Hematopoietic multipotent progenitor cell treated with erythropoietin and hydrocortisone succinate and interleukin-3 and kit ligand, for 17 days (in vitro differentiated cells): Measurements from ENCODE around the gene HOXA5.

ENCODE experiments used
- DNase-seq: peaks from one replicate; pipeline ENCODE4 v3.0.0-alpha.2; 2015; ENCODE audit warnings: low spot score

Gene HOXA5

DNA sequence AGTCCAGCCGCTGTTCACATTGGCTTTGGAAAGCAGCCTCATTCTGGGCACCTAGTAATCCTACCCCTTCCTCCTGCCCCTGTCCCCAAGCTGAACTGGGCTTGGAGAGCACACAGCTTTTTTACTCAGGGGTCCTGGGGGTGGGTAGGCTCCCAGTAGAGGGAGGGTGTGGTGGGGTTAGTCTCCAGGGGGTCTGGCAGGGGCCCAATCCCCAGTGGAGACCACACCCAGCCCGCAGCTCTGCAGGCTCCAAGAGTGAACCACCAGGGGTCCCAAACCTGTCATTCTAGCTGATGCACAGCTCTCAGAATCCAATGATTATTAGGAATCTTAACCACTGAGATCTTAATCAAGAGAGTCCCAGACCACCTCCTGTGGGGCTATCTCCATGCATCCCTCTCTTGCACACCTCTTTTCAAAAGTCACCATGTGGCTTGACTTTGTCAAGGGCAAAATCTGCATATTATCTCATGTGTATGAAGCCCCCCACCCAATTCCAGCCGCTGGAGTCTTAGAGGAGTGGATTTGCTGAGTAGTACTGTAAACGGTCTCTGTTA, 38.9 kb upstream of the HOXA5 start:
- no peak for DNase-seq

DNA sequence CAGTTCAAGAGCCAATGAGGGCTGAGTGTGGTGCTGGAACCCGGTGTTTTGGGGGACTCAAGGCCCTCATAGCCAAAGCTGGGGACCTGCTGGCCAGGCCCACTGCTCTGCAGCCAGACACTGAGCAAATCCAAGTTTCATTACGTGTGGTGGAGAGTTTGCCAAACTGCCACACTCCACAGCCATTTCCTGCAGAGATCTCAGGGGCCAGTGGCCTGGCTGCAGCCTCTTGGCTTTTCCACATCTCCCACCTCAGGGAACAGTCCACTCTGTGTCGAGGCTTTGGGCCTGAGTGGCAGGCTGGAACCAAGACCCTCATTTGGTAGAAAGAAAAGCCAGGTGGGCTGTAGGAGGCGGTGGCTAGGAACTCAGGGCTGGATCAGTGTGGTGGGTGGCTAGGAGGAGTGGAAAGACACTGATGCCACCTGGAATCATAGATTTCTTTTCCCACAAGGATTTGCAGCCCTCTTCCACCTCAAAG, 38.4 kb upstream of the HOXA5 start:
- no peak for DNase-seq

- DNase-seq: no peak
These were observed 37.2 kb upstream of the HOXA5 start for GRCh38 chr7:27180431-27181420.

GRCh38 chr7:27179503-27180430, 36.3 kb upstream of the HOXA5 start:
- peak; percentile 28 for DNase-seq

- no peak for DNase-seq
These were observed 35.5 kb upstream of the HOXA5 start for GRCh38 chr7:27179030-27179429.

GRCh38 chr7:27178366-27178765, 34.9 kb upstream of the HOXA5 start:
- DNase-seq: no peak

DNA sequence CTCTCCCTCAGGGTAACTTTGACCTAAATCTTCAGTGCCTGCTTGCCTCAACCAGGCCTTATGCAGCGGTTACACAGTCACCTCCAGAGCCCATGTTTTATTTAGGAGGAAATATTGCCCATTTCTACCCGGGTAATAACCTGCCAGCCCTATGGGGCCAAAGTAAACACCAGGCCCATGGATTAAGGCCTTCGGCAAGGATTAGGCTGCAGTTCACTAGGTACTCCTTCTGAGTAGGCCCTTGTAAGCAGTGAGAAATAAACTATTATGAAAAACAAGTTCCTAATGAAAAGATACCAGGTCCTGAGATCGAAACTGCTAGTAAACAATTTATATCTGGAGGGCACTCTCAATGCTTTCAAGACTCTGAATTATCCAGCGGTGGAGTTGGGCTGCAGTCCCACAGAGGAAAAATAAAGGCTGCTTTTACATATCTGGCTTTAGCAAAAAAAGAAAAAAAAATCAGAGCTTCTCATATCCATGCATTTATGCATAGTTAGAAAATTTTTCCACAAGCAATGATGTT, 34.4 kb upstream of the HOXA5 start:
- DNase-seq: no peak

GRCh38 chr7:27176962-27177794, 33.7 kb upstream of the HOXA5 start:
- DNase-seq: no peak

GRCh38 chr7:27176524-27176845, 33.0 kb upstream of the HOXA5 start:
- no peak for DNase-seq

DNA sequence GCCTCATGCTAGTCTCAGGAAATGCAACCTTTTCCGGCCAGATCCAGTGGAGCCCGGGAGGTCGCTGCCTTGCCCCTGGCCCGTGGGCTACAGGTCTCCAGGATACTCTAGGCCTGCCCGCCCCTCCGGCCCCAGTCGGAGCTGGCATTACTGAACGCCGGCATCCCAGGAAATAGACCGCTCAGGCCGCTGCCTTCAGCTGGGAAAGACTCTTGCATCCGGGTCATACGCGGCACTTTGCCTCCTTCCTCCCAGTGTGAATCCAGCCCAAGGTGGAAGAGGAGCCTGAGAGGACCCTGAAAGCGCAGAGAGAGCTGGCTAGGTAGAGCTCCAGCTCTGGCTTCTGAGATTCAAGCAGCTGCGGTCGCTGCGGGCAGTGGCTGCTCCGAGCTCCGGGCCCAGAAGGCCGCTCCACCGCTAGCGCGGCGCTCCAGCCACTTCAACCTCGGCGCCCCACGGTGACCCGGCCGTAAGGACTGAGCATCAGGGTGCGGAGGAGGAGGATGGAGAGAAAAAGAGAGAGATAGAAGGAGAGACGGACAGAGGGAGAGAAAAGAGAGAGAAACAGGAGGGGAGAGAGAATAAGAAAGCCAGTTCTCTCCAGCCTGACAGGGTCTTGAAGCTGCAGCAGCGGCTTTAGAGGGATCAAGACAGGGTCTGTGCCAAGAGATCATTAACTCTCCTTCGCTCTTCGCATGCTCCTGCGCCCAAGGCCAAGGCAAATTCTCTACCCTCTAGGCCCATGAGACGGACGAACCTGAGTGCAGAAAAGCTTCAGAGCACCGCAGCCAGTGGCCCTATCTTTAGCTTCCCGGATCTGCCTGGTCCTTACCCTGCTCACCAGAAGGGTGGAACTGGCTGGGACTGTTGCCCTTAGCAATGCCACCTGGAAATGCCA, 32.4 kb upstream of the HOXA5 start:
- no peak for DNase-seq

DNA sequence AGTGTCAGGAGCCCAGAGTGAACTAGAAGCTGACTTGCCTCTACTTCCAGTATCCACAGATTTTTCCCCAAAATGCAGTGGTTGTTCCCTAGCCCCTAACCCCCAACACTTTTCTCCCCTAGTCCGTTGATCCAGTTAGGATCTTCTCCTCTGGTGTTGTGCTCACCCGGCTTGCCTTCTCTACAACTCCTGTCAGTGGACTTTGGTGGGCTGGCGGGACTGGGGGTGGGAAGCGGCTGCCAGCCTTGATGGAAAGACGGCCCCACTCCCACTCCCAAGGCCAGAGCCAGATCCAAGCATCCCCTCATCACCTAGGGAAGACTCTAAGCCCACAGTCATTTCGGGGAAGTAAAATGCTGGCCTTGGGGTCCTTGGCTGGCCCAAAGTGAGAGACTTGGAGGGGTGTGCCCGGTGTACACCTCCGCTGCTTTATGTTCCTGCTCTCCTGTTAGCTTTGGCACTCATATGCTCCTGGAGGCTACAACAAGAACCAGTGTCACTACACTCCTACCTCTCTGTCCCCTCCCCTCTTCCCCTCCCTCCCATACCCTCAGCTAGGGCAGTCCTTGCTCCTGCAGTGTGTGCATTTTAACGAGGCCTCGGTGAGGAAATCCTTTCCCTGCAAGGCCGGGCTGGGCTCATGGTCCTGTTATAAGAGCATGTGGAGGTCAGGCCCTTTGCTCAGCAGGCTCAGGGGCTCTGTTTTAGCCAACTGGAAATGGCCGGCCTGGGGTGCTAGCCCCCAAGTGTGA, 31.6 kb upstream of the HOXA5 start:
- no peak for DNase-seq

DNA sequence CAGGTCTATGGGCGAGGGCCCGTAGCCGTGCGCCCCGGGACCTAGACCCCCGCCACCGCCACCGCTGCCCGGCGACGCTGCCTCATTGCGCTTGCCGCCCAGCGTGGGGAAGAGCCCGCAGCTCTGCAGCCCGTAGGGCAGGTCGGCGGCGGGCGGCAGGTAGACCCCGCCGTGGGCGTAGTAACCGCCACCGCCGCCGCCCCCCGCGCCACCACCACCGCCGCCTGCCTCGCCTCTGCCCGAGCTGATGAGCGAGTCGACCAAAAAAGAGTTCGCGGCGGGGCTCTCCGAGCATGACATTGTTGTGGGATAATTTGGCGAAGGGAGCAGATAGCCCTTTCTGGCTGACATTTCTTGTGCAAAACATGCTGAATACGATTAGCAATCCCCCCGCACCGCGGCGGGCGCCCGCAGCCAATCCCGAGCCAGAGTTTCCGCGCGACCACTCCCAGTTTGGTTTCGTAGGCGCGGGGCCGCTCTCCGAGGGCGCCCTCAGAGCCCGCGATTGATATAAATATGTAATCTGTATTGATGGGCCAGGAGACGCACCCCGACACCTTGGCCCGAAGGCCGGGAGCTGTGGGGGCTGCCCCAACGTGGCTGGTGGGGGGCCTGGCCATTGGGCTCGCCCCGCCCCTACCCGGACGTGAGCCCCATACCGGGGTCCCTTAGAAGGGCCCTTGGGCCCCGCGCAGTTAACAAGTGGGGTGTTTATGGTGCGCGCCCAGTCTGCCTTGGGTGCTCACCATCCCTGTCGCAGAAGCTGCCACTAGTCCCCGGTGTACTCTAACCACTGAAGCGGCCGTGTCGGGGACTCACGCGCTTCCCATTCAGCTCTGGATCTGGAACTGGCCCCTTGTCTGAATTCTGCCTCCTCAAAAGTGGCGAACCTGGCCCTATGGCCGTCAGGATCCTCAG, 30.7 kb upstream of the HOXA5 start, which contains the start of gene HOXA10:
Gene HOXA10, minus strand, starts transcription at position 365 of the 918 bp plus-strand sequence. Its CDS starts 14 bp downstream, at position 351.
- DNase-seq: no peak

- DNase-seq: no peak
These were observed 30.1 kb upstream of the HOXA5 start for GRCh38 chr7:27173511-27173955.

DNA sequence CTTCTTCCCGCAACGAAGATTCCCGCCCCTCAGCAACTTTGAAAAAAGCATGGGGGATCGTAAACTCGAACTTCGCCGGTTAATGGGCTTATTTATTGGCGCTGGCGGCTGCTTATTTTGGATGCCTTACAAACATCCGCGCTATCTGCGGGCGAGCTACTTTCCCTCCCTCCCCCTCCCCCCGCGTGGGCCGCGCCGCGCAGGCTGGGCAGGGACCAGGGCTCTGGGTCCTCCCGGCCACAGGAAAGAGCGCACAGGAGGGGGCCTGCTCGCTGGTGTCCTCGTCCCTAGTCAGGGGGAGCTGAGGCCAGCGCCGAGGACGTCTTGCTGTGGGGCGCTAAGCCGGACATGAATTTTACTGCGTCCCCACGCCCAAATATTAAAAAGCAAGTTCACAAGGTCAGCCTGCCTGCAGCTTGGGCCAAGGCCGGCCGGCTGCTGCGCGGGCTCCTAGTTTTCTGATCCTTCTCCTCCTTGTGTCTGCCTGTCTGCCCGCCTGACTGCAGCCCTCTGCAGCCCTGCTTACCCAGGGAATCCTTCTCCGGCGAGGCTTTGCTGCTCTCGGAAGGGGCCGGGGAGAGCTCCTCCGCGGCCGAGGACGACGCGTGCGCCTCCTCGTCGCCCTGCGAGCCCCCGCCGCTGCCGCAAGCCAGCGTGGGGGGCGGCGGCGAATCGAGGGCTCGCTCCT, 29.5 kb upstream of the HOXA5 start:
- DNase-seq: no peak

DNA sequence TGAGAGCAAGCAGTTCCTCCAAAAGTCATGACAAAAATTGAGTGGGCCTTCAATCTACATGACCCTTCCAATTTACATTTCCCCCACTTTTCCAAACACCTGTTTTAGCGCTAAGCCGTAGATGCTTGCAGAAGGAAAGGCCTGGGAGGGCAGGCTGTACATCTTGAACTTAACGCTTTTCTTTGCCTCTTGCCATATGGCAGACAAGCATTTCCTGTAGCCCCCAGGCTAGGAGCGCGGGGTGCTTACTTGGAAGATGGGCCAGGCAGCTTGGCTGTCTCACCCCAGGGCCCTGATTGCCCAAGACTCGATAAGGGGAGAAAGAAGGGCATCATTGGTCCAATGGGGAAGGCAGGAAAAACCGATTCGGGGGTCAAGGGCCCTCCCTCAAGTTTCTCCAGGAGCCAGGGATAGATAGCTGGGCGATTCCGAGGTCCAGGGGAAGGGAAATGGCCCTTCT, 28.9 kb upstream of the HOXA5 start:
- no peak for DNase-seq

- DNase-seq: no peak
These were observed 28.3 kb upstream of the HOXA5 start for GRCh38 chr7:27171637-27172314.

- no peak for DNase-seq
These were observed 27.8 kb upstream of the HOXA5 start for GRCh38 chr7:27171325-27171636.
